ENCODE data around the gene SLC6A7.

- no peak for TF ChIP-seq EZH2 (IDR thresholded peaks at IDR 0.05; ENCODE audit: borderline replicate concordance, low read length)
- TF ChIP-seq CTCF (conservative IDR thresholded peaks at IDR 0.05 in 1 of 2, IDR thresholded peaks at IDR 0.05 in 1 of 2; ENCODE audit: extremely low read depth in 1 of 2, insufficient read depth in 1 of 2, low read depth in 1 of 2, low read length in 2 of 2): no peak
These were observed 22.0 kb upstream of the SLC6A7 start for GRCh38 chr5:150167908-150168307.

All from mammary epithelial cell (primary cell).